Activated CD4-positive, alpha-beta T cell treated with anti-CD3 and anti-CD28 coated beads for 36 hours (primary cell): ENCODE measurements around the gene SULT2B1. TPM values are rescaled to one million over a fixed set of nuclear protein-coding genes. Genes with fewer than 3 reads are reported as not detected.
"Not testable (repeated sequence)": the region's sequence is repeated elsewhere in the genome, so short reads cannot be mapped to it uniquely, and the experiment has no call there.

ENCODE experiments used
- ATAC-seq: fragments of 200-7000 bp; cut with Tn5 transposase; one replicate; pipeline ENCODE4 v1.10.0; 2021; ENCODE audit warnings: mild to moderate bottlenecking, moderate library complexity
- CTCF ChIA-PET: fragments of 350-600 bp; sonication (Branson Sonifier 250); formaldehyde crosslinking; loops from one replicate; lab custom pipeline; 2021; ENCODE audit warnings: antibody characterized with exemption; lab: Charles Lee
- POLR2A ChIA-PET: fragments of 350-600 bp; sonication (Branson Sonifier 250); formaldehyde crosslinking; loops from one replicate; lab custom pipeline; 2021; ENCODE audit warnings: antibody characterized with exemption, inconsistent platforms; lab: Charles Lee
- DNase-seq: peaks from one replicate; pipeline ENCODE4 v3.0.0-alpha.2; 2020
- H3K27ac Mint-ChIP-seq: one replicate; pipeline ENCODE4 v1.8.0; 2021; ENCODE audit warnings: mixed read lengths
- H3K27me3 Mint-ChIP-seq: one replicate; pipeline ENCODE4 v1.8.0; 2021; ENCODE audit warnings: mixed read lengths
- H3K36me3 Mint-ChIP-seq: one replicate; pipeline ENCODE4 v1.8.0; 2021; ENCODE audit warnings: low read depth, mixed read lengths
- H3K4me1 Mint-ChIP-seq: one replicate; pipeline ENCODE4 v1.8.0; 2021; ENCODE audit warnings: mixed read lengths
- H3K4me3 Mint-ChIP-seq: one replicate; pipeline ENCODE4 v1.8.0; 2021; ENCODE audit warnings: mild to moderate bottlenecking, moderate library complexity, mixed read lengths
- H3K9me3 Mint-ChIP-seq: one replicate; pipeline ENCODE4 v1.8.0; 2021; ENCODE audit warnings: low read depth, mixed read lengths
- intact Hi-C, 2 experiments: fragments of 100-400 bp; cut with DNase I in 1 of 2; cut with micrococcal nuclease in 1 of 2; formaldehyde crosslinking; loops; one replicate each; pipeline versions ENCODE4 v1.14.2 to v1.15.1; 2022 to 2024; cut with DNase I, micrococcal nuclease
- total RNA-seq, 2 experiments: library from RNA; stranded (reverse); gene quantifications; one replicate each; pipeline ENCODE4 v1.2.3, GENCODE V29; 2021

SULT2B1 gene
- total RNA-seq, 2 experiments from 2014 or later: not detected

DNA sequence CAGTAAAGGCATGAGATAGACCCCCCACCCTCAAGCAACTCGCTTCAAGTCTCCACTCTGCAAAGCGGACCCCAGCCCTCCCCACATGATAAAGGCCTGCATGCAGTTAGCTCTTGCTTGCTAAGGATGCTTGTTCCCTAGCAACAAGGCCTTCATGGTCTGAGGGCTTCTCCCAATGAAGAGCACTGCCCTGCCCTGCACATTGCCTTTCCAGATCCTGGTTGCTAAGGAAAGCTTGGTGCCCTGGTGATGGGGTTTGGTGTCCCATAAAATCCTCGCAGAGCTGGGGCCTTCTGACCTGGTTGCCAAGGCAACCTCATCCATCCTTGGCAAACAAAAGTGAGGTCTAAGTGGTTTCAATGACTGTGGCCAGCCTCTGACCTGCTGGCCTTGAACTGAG is 79.3 kb downstream of the SULT2B1 start:
- H3K4me1 Mint-ChIP-seq: peaks cover 39% of the 10 kb centered on the region
- no peak for ATAC-seq
- ChIA-PET POLR2A (interaction anchor here (1.3 to 1.7 kb wide), 2 partner anchors 9 to 17 kb away, joined by 4 to 9 read pairs; no protein-coding TSS in a partner anchor), CTCF (interaction anchor here (0.6 to 1.2 kb wide), 3 partner anchors 83 to 308 kb away, joined by 3 to 5 read pairs (median 4); no protein-coding TSS in a partner anchor)
- H3K4me3 Mint-ChIP-seq: no peak overlapping the region
- intact Hi-C loops: loop anchor here (10.0 kb wide), 3 partner anchors 334 to 1516 kb away; partner anchors contain the start of genes FTL (in 1 of the 2), NOSIP (in 1 of the 2), PRRG2 (in 1 of the 2) and ZC3H4 (in 1 of the 2)
- peak; percentile 11 for DNase-seq
- H3K27me3 Mint-ChIP-seq: no peaks in the 10 kb centered on the region
- H3K9me3 Mint-ChIP-seq: no peaks in the 10 kb centered on the region
- H3K36me3 Mint-ChIP-seq: peaks cover 13% of the 10 kb centered on the region
- no peak overlapping the region for H3K27ac Mint-ChIP-seq

- not testable (repeated sequence) for H3K4me3 Mint-ChIP-seq, DNase-seq, H3K27me3 Mint-ChIP-seq, H3K9me3 Mint-ChIP-seq, ATAC-seq
- CTCF ChIA-PET: interaction anchor here (0.6 to 1.0 kb wide), 2 partner anchors 48 to 82 kb away, joined by 4 to 5 read pairs; no protein-coding TSS in a partner anchor
- Mint-ChIP-seq H3K36me3 (peaks cover 13% of the 10 kb centered on the region), H3K4me1 (peaks cover 39% of the 10 kb centered on the region), H3K27ac (peak overlapping the region; percentile 94)
- intact Hi-C loops: loop anchor here (10.0 kb wide), 3 partner anchors 333 to 1517 kb away; partner anchors contain the start of genes FTL (in 1 of the 2), NOSIP (in 1 of the 2), PRRG2 (in 1 of the 2) and ZC3H4 (in 1 of the 2)
- POLR2A ChIA-PET: interaction anchor here (1.0 kb wide), 1 partner anchor 10 kb away, joined by 3 read pairs; no protein-coding TSS in a partner anchor
Measured at GRCh38 chr19:48632286-48632685, 80.3 kb downstream of the SULT2B1 start.

GRCh38 chr19:48632692-48633147 is 80.7 kb downstream of the SULT2B1 start:
- H3K27ac Mint-ChIP-seq: peak overlapping the region; percentile 94
- H3K27me3 Mint-ChIP-seq: no peaks in the 10 kb centered on the region
- ATAC-seq (no peak), DNase-seq (peak; percentile 46)
- intact Hi-C loops: loop anchor here (10.0 kb wide), 3 partner anchors 332 to 1518 kb away; partner anchors contain the start of genes FTL (in 1 of the 2), NOSIP (in 1 of the 2), PRRG2 (in 1 of the 2) and ZC3H4 (in 1 of the 2)
- no peak overlapping the region for H3K4me3 Mint-ChIP-seq
- H3K9me3 Mint-ChIP-seq: no peaks in the 10 kb centered on the region
- POLR2A ChIA-PET: interaction anchor here (1.0 kb wide), 1 partner anchor 9 kb away, joined by 3 read pairs; no protein-coding TSS in a partner anchor
- H3K36me3 Mint-ChIP-seq: peaks cover 12% of the 10 kb centered on the region
- CTCF ChIA-PET: interaction anchor here (1.8 to 2.2 kb wide), 2 partner anchors 9 to 12 kb away, joined by 4 to 6 read pairs; no protein-coding TSS in a partner anchor
- H3K4me1 Mint-ChIP-seq: peaks cover 42% of the 10 kb centered on the region

DNA sequence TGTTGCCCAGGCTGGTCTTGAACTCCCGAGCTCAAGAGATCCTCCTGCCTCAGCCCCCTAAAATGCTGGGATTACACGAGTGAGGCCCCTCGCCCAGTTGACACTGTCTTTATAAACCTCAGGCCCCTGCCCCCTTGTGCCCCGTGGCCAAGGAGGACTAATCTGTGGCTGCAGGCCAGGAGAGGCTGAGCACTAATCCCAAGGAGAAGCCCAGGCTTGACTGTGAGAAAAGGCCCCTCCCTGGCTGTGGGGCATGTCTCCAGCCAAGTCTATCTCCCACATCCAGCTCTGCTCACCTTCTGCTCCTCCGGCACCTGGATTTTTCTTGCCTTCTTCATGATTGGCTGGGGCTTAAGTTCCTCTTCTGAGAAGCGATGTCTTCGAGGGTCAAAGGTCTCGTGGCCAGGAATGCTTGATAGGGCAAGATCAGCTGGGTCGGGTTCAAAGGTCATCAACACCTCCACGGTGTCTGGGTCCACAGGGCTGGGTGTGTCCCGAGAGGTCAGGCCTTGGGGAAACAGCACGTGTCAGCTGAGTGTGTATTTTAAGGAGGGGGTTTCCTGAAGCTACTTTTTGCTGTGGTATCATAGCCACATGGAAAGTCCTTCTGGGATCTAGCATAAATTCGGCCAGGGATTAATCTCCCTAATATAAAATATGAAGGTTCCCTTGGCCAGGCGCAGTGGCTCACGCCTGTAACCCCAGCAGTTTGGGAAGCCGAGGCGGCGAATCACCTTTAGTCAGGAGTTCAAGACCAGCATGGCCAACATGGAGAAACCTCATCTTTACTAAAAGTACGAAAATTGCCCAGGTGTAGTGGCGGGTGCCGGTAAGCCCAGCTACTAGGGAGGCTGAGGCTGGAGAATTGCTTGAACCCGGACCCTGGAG is 81.4 kb downstream of the SULT2B1 start:
- Mint-ChIP-seq H3K36me3 (peaks cover 12% of the 10 kb centered on the region), H3K4me3 (peak overlapping the region; percentile 74), H3K4me1 (peaks cover 48% of the 10 kb centered on the region), H3K9me3 (no peaks in the 10 kb centered on the region), H3K27ac (peak overlapping the region; percentile 94), H3K27me3 (no peaks in the 10 kb centered on the region)
- intact Hi-C loops: loop anchor here (1.0 to 10.0 kb wide), 6 partner anchors 9 to 1519 kb away; partner anchors contain the start of genes RPL18 (in 2 of the 2), SPHK2 (in 2 of the 2), FTL (in 1 of the 2) and NOSIP (in 1 of the 2)
- ATAC-seq: no peak
- POLR2A ChIA-PET: interaction anchor here (0.9 to 1.6 kb wide), 5 partner anchors 9 to 18 kb away, joined by 3 to 7 read pairs (median 4); partner anchors contain the start of genes CA11, RPL18 and SPHK2
- CTCF ChIA-PET: interaction anchor here (0.5 to 2.2 kb wide), 5 partner anchors 9 to 143 kb away, joined by 3 to 6 read pairs (median 4); partner anchors contain the start of gene CA11
- DNase-seq: peak; percentile 13

DNA sequence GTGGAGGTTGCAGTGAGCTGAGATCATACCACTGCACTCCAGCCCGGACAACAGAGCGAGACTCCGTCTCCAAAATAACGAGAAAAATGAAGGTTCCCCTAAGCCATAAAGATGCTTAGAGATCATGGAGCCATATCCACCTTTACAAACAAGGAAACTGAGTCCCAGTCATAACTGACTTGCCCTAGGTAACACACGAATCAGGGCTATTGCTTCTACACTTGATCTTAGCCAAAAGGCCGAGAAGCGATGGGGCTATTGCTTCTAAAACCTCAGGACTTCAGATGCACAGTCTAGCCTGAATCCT is 82.0 kb downstream of the SULT2B1 start:
- Mint-ChIP-seq H3K4me3 (peak overlapping the region; percentile 74), H3K4me1 (peaks cover 54% of the 10 kb centered on the region), H3K36me3 (peaks cover 14% of the 10 kb centered on the region), H3K27me3 (no peaks in the 10 kb centered on the region), H3K9me3 (no peaks in the 10 kb centered on the region), H3K27ac (peak overlapping the region; percentile 94)
- ChIA-PET POLR2A (interaction anchor here (0.6 to 1.6 kb wide), 5 partner anchors 10 to 23 kb away, joined by 3 to 7 read pairs (median 4); partner anchors contain the start of genes CA11, RPL18 and SPHK2), CTCF (interaction anchor here (0.5 to 2.2 kb wide), 6 partner anchors 10 to 144 kb away, joined by 3 to 6 read pairs (median 4); partner anchors contain the start of gene CA11)
- DNase-seq: no peak
- intact Hi-C loops: loop anchor here (1.0 to 10.0 kb wide), 6 partner anchors 10 to 1519 kb away; partner anchors contain the start of genes RPL18 (in 2 of the 2), SPHK2 (in 2 of the 2), FTL (in 1 of the 2) and NOSIP (in 1 of the 2)
- ATAC-seq: no peak

- POLR2A ChIA-PET: interaction anchor here (0.6 to 1.6 kb wide), 5 partner anchors 11 to 24 kb away, joined by 3 to 7 read pairs (median 4); partner anchors contain the start of genes CA11, RPL18 and SPHK2
- H3K4me1 Mint-ChIP-seq: peaks cover 57% of the 10 kb centered on the region
- H3K27me3 Mint-ChIP-seq: no peaks in the 10 kb centered on the region
- H3K9me3 Mint-ChIP-seq: no peaks in the 10 kb centered on the region
- CTCF ChIA-PET: interaction anchor here (0.5 to 2.2 kb wide), 7 partner anchors 10 to 225 kb away, joined by 3 to 6 read pairs (median 3); partner anchors contain the start of gene CA11
- peak overlapping the region; percentile 94 for H3K27ac Mint-ChIP-seq
- peak overlapping the region; percentile 74 for H3K4me3 Mint-ChIP-seq
- peaks cover 13% of the 10 kb centered on the region for H3K36me3 Mint-ChIP-seq
- peak; percentile 43 for ATAC-seq
- peak; percentile 97 for DNase-seq
- intact Hi-C loops: loop anchor here (1.0 to 10.0 kb wide), 12 partner anchors 10 to 1520 kb away; partner anchors contain the start of genes FTL (in 2 of the 2), RPL18 (in 2 of the 2), SPHK2 (in 2 of the 2) and ALDH16A1 (in 1 of the 2)
Measured at GRCh38 chr19:48634424-48635262, 82.7 kb downstream of the SULT2B1 start.

- intact Hi-C loops: loop anchor here (1.0 to 10.0 kb wide), 10 partner anchors 103 to 1521 kb away; partner anchors contain the start of genes FTL (in 2 of the 2), ALDH16A1 (in 1 of the 2), CYTH2 (in 1 of the 2) and NOSIP (in 1 of the 2)
- Mint-ChIP-seq H3K36me3 (peaks cover 11% of the 10 kb centered on the region), H3K4me3 (peak overlapping the region; percentile 83), H3K4me1 (peaks cover 59% of the 10 kb centered on the region), H3K9me3 (no peaks in the 10 kb centered on the region), H3K27me3 (no peaks in the 10 kb centered on the region), H3K27ac (peak overlapping the region; percentile 88)
- CTCF ChIA-PET: interaction anchor here (1.2 kb wide), 1 partner anchor 47 kb away, joined by 3 read pairs; no protein-coding TSS in a partner anchor
- peak; percentile 21 for ATAC-seq
- POLR2A ChIA-PET: no interaction called here
- DNase-seq: peak; percentile 88
Measured at GRCh38 chr19:48635263-48635965, 83.4 kb downstream of the SULT2B1 start.

DNA sequence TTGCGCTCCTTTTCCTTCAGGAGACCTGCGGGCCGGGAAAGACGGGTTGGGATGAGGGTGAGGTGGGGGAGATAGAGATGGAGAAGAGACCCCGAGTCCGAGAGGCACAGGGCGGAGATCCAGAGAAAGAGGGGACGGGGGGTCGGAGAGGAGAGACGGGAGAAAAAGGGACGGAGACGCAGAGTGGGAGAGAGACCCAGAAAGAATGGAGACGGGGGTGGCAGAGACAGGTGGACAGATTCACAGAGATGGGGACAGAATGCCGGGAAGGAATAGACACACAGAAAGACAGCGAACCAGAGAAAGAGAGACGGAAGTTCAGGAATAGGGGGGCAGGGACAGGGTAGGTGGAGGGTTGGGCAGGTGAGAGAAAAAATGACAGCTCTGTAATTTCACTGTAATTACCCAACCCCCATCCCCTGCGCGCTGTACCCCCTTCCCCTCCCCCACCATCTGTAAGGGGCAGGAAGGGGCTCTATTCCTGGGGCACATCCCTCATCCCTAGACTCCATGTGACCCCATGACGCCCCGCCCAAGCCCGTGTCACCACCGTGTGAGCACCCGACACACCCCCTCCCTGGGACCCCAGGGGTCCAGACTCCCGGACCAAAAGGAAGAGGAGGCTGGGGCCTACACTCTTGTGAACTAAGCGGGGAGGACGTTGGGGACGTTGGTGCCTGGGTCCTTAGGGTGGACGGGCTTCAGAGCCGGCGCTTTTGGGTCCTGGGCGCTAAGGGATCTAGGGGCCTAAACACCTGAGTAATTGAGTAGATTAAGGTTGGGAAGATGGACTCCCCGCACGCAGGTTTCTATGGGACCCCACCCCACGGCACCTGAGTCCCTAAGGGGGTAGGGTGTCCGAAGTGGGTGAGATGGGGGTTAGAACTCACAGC is 84.2 kb downstream of the SULT2B1 start:
- Mint-ChIP-seq H3K36me3 (peaks cover 11% of the 10 kb centered on the region), H3K9me3 (no peaks in the 10 kb centered on the region), H3K27me3 (no peaks in the 10 kb centered on the region), H3K27ac (peak overlapping the region; percentile 85), H3K4me1 (peaks cover 57% of the 10 kb centered on the region), H3K4me3 (peak overlapping the region; percentile 83)
- intact Hi-C loops: loop anchor here (1.0 to 10.0 kb wide), 11 partner anchors 102 to 1521 kb away; partner anchors contain the start of genes FTL (in 2 of the 2), ALDH16A1 (in 1 of the 2), CYTH2 (in 1 of the 2) and NOSIP (in 1 of the 2)
- POLR2A ChIA-PET: interaction anchor here (1.3 kb wide), 1 partner anchor 17 kb away, joined by 3 read pairs; the partner anchor contains the start of genes RPL18 and SPHK2
- CTCF ChIA-PET: no interaction called here
- DNase-seq: peak; percentile 49
- no peak for ATAC-seq
